Stomach (tissue), 9 donors: Measurements from ENCODE around the gene NCOA6. TPM values are rescaled to one million over a fixed set of nuclear protein-coding genes. Genes with fewer than 3 reads are reported as not detected.
"Not testable (repeated sequence)": the region's sequence is repeated elsewhere in the genome, so short reads cannot be mapped to it uniquely, and the experiment has no call there.

Experiments
- DNase-seq, 2 donors: peaks; one replicate each; pipeline versions ENCODE4 v3.0.0 to v3.0.0-alpha.2; 2013 to 2019
- H3K27ac ChIP-seq, 5 donors: fragments of 200-600 bp in 4 of 5; sonication (generic) in 4 of 5; one replicate each; pipeline ENCODE4 v1.5.1; 2013 to 2019; ENCODE audit warnings: mild to moderate bottlenecking in 1 of 5, moderate library complexity in 1 of 5
- H3K27me3 ChIP-seq, 3 donors: fragments of 200-600 bp; sonication (generic); one replicate each; pipeline ENCODE4 v1.5.1; 2017 to 2019; ENCODE audit warnings: mixed run types in 1 of 3
- H3K36me3 ChIP-seq, 4 donors: fragments of 200-600 bp; sonication (generic); 1 replicate in 3 of 4; 2 replicates in 1 of 4; pipeline ENCODE4 v1.5.1; 2016 to 2019
- H3K4me1 ChIP-seq, 4 donors: fragments of 200-600 bp; sonication (generic); one replicate each; pipeline ENCODE4 v1.5.1; 2016 to 2019
- H3K4me3 ChIP-seq, 4 donors: fragments of 200-600 bp; sonication (generic) in 3 of 4; one replicate each; pipeline ENCODE4 v1.5.1; 2016 to 2019; ENCODE audit warnings: mild to moderate bottlenecking in 1 of 4
- H3K9me3 ChIP-seq, 4 donors: fragments of 200-600 bp; sonication (generic); one replicate each; pipeline ENCODE4 v1.5.1; 2016 to 2019
- EP300 ChIP-seq: sonication (generic); formaldehyde crosslinking; IDR thresholded peaks from one replicate; pipeline ENCODE4 v1.6.1; 2017; ENCODE audit warnings: antibody characterized with exemption
- POLR2A ChIP-seq, 4 donors: fragments of 450-650 bp; IDR thresholded peaks; one replicate each; pipeline ENCODE4 v1.6.1; 2016; ENCODE audit warnings: antibody characterized with exemption in 4 of 4, control low read depth in 2 of 4, mild to moderate bottlenecking in 1 of 4, moderate library complexity in 1 of 4
- POLR2AphosphoS5 ChIP-seq, 3 donors: sonication (generic); formaldehyde crosslinking; IDR thresholded peaks; one replicate each; pipeline ENCODE4 v1.6.1; 2016; ENCODE audit warnings: antibody characterized with exemption in 3 of 3
- WGBS, 5 donors: extraction: QIAGEN DNeasy Blood & Tissue Kit in 3 of 5; methylation state at CpG; one replicate each; pipeline versions ENCODE4 v1.1.5 to v1.1.7; 2013 to 2018; 5-methylcytosine and 5-hydroxymethylcytosine counted together
- intact Hi-C: fragments of 100-400 bp; cut with DNase I; formaldehyde crosslinking; loops from one replicate; pipeline ENCODE4 v1.15.1; 2023; ENCODE audit warnings: low total_unique reads
- polyA plus RNA-seq, 3 donors: library from polyadenylated mRNA; stranded (reverse); fragments of 200-250 nt; gene quantifications; one replicate each; pipeline ENCODE4 v1.2.3, GENCODE V29; 2013
- total RNA-seq, 5 donors: library from RNA; depleted of rRNA; stranded (reverse); fragments of >200 nt; gene quantifications; one replicate each; pipeline versions ENCODE4 v1.1.0 to v1.2.3, GENCODE V29; 2014 to 2016
- TF ChIP-seq, protein P1 (sequence below), 7 experiments: fragments of 450-650 bp in 4 of 7; fragments of 200-600 bp in 3 of 7; sonication (generic) in 3 of 7; IDR thresholded peaks; one replicate each; pipeline ENCODE4 v1.5.1; 2016 to 2019; ENCODE audit warnings: antibody characterized with exemption in 7 of 7, control low read depth in 2 of 7, mild to moderate bottlenecking in 1 of 7
- donor health status: healthy with polysubstance abuse.
- donor health status: Bipolar disorder and iron deficiency.
- donor health status: healthy.

Gene NCOA6
- total and polyA plus RNA-seq, 8 donors: 9.7 to 63.8 (median 20.7) TPM

DNA sequence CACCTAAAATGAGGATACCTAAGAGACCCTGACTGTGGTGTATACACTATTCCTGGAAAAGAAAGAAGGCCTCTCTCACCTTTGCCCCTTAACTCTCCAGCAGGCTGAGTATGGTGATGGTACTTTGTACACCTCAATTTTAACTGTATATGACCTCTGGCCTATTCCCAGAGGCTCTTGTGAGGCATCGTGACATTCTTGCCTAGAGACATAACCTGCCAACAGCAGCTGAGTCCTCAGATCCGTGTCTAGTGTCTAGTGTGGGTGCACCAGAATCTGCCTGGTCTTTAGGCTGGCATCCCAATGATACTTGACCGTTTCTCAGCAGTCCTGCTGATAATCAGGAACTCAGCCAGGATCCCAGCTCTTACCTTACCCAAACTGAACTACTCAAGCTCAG lies 101.3 kb downstream of the NCOA6 start:
- WGBS, 5 donors: 73 to 97% (median 82%) methylated on average over 3 of the region's 3 CpGs
- intact Hi-C loops: no loop called here
- peaks cover 0 to 12% (median 4%) of the 10 kb centered on the region in 4 donors for H3K4me1 ChIP-seq
- peaks cover 35 to 74% (median 72%) of the 10 kb centered on the region in 4 donors for H3K36me3 ChIP-seq
- TF ChIP-seq POLR2A (IDR thresholded peaks at IDR 0.05) (no peak), POLR2AphosphoS5 (IDR thresholded peaks at IDR 0.05) (no peak), EP300 (no peak)
- TF ChIP-seq, protein P1, sequence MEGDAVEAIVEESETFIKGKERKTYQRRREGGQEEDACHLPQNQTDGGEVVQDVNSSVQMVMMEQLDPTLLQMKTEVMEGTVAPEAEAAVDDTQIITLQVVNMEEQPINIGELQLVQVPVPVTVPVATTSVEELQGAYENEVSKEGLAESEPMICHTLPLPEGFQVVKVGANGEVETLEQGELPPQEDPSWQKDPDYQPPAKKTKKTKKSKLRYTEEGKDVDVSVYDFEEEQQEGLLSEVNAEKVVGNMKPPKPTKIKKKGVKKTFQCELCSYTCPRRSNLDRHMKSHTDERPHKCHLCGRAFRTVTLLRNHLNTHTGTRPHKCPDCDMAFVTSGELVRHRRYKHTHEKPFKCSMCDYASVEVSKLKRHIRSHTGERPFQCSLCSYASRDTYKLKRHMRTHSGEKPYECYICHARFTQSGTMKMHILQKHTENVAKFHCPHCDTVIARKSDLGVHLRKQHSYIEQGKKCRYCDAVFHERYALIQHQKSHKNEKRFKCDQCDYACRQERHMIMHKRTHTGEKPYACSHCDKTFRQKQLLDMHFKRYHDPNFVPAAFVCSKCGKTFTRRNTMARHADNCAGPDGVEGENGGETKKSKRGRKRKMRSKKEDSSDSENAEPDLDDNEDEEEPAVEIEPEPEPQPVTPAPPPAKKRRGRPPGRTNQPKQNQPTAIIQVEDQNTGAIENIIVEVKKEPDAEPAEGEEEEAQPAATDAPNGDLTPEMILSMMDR (IDR thresholded peaks at IDR 0.05): no peak
- no peak overlapping the region for H3K4me3 ChIP-seq
- DNase-seq: no peak
- no peaks in the 10 kb centered on the region for H3K27me3 ChIP-seq
- no peaks in the 10 kb centered on the region for H3K9me3 ChIP-seq
- H3K27ac ChIP-seq: no peak overlapping the region

- H3K36me3 ChIP-seq: peaks cover 35 to 69% (median 62%) of the 10 kb centered on the region in 4 donors
- H3K27me3 ChIP-seq, H3K27ac ChIP-seq, H3K4me3 ChIP-seq, H3K9me3 ChIP-seq, intact Hi-C loops, DNase-seq: not testable (repeated sequence)
- peaks cover 0 to 12% (median 4%) of the 10 kb centered on the region in 4 donors for H3K4me1 ChIP-seq
- 93 to 99% (median 95%) methylated on average over 3 of the region's 3 CpGs for WGBS, 5 donors
Measured at GRCh38 chr20:34722560-34722959, 102.9 kb downstream of the NCOA6 start.

DNA sequence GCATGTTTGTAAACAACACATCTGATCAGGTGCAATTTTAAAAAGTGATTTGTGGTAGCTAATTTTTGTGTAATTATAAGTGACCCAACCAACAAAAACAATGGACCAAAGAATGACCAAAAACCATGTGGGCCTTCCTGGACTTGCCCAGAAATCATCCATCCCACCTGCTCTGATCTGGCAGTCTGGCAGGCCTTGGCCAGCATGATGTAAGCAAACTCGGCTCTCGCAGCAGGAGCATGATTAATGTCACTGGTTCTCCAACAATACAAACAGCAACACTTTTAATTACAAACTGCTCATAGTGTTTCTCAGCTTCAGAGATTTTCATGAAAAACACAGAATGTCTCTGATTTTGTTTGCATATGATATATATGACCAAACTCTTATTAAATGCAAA lies 105.2 kb downstream of the NCOA6 start:
- peaks cover 16 to 69% (median 56%) of the 10 kb centered on the region in 4 donors for H3K36me3 ChIP-seq
- H3K4me3 ChIP-seq: no peak overlapping the region
- no peaks in the 10 kb centered on the region for H3K9me3 ChIP-seq
- peak in 1 of 2 donors; percentile 43 for DNase-seq
- no peak overlapping the region for H3K27ac ChIP-seq
- intact Hi-C loops: no loop called here
- peak; percentile 11 for TF ChIP-seq EP300
- TF ChIP-seq POLR2A (IDR thresholded peaks at IDR 0.05): no peak
- H3K27me3 ChIP-seq: no peaks in the 10 kb centered on the region
- WGBS, 5 donors: 49 to 69% (median 58%) methylated on average over 2 of the region's 2 CpGs
- H3K4me1 ChIP-seq: peaks cover 0 to 12% (median 4%) of the 10 kb centered on the region in 4 donors

GRCh38 chr20:34719242-34720017 lies 106.0 kb downstream of the NCOA6 start:
- H3K27me3 ChIP-seq, H3K4me3 ChIP-seq, H3K9me3 ChIP-seq, intact Hi-C loops, H3K27ac ChIP-seq, DNase-seq: not testable (repeated sequence)
- WGBS, 5 donors: 87 to 92% (median 90%) methylated on average over 13 of the region's 13 CpGs
- Histone ChIP-seq H3K4me1 (peaks cover 0 to 12% (median 4%) of the 10 kb centered on the region in 4 donors), H3K36me3 (peaks cover 17 to 69% (median 54%) of the 10 kb centered on the region in 4 donors)

DNA sequence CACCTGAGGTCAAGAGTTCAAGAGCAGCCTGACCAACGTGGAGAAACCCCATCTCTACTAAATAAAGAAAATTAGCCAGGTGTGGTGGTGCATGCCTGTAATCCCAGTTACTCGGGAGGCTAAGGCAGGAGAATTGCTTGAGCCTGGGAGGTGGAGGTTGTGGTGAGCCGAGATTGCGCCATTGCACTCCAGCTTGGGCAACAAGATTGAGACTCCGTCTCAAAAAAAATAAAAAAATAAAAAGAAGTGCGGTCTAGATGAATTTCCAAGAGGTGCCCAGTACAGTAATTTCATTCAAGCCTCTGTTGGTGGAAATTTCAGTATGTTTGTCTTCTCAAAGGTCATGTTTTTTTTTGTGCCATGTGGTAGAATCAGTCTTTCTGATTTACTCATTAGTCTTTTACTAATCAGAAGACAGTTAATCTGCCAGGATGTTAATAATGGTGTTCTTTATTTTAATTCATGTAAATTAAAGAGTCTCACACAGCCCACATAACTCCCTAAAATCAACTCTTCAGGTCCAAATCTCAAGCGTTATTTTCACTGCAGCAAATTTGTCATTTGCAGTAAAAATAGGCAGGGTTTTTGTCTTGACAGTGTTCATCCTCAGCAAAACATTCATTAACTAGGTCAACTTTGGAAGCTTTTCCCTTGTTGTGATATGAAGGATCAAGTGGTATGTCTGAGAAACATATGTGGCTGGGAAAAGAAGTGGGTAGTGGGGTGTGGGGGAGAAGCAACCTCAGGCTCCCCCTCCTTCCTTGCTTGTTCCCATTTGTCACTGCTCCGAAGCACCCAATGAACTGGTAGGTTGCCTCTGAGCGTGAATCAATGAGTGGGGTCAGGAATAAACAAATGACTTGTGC lies 108.0 kb downstream of the NCOA6 start:
- intact Hi-C loops: no loop called here
- no peaks in the 10 kb centered on the region for H3K27me3 ChIP-seq
- H3K4me1 ChIP-seq: peaks cover 0 to 24% (median 6%) of the 10 kb centered on the region in 4 donors
- H3K27ac ChIP-seq: no peak overlapping the region
- WGBS, 5 donors: 76 to 85% (median 82%) methylated on average over 9 of the region's 9 CpGs
- no peaks in the 10 kb centered on the region for H3K9me3 ChIP-seq
- H3K36me3 ChIP-seq: peaks cover 15 to 67% (median 48%) of the 10 kb centered on the region in 4 donors
- no peak for DNase-seq
- no peak overlapping the region for H3K4me3 ChIP-seq
- TF ChIP-seq EP300 (no peak), POLR2AphosphoS5 (IDR thresholded peaks at IDR 0.05) (no peak), POLR2A (IDR thresholded peaks at IDR 0.05) (no peak)
- TF ChIP-seq, protein P1 (IDR thresholded peaks at IDR 0.05): no peak
